Measurements from ENCODE around the gene ADGRG1. TPM values are rescaled to one million over a fixed set of nuclear protein-coding genes. Genes with fewer than 3 reads are reported as not detected.

Gene ADGRG1
- total RNA-seq, 1 experiment from 2014 or later = 2.0 TPM

DNA sequence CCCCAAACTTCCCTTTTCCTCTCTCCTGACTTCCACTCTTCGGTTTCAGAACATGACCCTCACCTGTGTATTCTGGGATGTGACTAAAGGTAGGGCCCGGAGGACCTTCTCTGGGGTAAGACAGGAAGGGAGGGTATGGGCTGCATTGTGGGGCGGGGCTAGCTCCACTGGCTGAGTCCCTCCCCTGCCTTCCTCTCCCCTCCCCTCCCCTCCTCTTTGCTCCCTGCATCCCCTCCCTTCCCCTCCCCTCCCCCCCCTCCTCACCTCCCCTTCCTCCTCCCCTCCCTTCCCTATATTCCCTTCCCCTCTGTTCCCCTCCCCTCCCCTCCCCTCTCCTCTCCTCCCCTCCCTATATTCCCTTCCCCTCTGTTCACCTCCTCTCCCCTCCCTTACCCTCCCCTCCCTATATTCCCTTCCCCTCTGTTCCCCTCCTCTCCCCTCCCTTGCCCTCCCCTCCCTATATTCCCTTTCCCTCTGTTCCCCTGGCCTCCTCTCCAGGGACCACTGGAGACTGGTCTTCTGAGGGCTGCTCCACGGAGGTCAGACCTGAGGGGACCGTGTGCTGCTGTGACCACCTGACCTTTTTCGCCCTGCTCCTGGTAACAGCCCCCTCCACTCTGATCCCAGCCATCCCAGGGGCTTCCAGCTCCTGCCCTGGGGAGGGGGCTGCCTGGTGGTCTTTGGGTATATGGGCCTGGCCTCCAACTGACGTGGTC is 51.5 kb downstream of the ADGRG1 start (continued):
- TF ChIP-seq, protein P1, sequence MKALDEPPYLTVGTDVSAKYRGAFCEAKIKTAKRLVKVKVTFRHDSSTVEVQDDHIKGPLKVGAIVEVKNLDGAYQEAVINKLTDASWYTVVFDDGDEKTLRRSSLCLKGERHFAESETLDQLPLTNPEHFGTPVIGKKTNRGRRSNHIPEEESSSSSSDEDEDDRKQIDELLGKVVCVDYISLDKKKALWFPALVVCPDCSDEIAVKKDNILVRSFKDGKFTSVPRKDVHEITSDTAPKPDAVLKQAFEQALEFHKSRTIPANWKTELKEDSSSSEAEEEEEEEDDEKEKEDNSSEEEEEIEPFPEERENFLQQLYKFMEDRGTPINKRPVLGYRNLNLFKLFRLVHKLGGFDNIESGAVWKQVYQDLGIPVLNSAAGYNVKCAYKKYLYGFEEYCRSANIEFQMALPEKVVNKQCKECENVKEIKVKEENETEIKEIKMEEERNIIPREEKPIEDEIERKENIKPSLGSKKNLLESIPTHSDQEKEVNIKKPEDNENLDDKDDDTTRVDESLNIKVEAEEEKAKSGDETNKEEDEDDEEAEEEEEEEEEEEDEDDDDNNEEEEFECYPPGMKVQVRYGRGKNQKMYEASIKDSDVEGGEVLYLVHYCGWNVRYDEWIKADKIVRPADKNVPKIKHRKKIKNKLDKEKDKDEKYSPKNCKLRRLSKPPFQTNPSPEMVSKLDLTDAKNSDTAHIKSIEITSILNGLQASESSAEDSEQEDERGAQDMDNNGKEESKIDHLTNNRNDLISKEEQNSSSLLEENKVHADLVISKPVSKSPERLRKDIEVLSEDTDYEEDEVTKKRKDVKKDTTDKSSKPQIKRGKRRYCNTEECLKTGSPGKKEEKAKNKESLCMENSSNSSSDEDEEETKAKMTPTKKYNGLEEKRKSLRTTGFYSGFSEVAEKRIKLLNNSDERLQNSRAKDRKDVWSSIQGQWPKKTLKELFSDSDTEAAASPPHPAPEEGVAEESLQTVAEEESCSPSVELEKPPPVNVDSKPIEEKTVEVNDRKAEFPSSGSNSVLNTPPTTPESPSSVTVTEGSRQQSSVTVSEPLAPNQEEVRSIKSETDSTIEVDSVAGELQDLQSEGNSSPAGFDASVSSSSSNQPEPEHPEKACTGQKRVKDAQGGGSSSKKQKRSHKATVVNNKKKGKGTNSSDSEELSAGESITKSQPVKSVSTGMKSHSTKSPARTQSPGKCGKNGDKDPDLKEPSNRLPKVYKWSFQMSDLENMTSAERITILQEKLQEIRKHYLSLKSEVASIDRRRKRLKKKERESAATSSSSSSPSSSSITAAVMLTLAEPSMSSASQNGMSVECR (CRISPR knock-in tag; IDR thresholded peaks at IDR 0.05; ENCODE audit: borderline replicate concordance) = no peak
- no peak for TF ChIP-seq ZNF671 (CRISPR knock-in tag; IDR thresholded peaks at IDR 0.05)
- TF ChIP-seq ZNF219 (CRISPR knock-in tag; IDR thresholded peaks at IDR 0.05; ENCODE audit: borderline replicate concordance) = no peak
- TF ChIP-seq TP53 (CRISPR knock-in tag; IDR thresholded peaks at IDR 0.05) = no peak
- no peak for TF ChIP-seq TEAD1 (CRISPR knock-in tag; IDR thresholded peaks at IDR 0.05)
- no peak for TF ChIP-seq RORB (CRISPR knock-in tag; IDR thresholded peaks at IDR 0.05)
- TF ChIP-seq, protein P2, sequence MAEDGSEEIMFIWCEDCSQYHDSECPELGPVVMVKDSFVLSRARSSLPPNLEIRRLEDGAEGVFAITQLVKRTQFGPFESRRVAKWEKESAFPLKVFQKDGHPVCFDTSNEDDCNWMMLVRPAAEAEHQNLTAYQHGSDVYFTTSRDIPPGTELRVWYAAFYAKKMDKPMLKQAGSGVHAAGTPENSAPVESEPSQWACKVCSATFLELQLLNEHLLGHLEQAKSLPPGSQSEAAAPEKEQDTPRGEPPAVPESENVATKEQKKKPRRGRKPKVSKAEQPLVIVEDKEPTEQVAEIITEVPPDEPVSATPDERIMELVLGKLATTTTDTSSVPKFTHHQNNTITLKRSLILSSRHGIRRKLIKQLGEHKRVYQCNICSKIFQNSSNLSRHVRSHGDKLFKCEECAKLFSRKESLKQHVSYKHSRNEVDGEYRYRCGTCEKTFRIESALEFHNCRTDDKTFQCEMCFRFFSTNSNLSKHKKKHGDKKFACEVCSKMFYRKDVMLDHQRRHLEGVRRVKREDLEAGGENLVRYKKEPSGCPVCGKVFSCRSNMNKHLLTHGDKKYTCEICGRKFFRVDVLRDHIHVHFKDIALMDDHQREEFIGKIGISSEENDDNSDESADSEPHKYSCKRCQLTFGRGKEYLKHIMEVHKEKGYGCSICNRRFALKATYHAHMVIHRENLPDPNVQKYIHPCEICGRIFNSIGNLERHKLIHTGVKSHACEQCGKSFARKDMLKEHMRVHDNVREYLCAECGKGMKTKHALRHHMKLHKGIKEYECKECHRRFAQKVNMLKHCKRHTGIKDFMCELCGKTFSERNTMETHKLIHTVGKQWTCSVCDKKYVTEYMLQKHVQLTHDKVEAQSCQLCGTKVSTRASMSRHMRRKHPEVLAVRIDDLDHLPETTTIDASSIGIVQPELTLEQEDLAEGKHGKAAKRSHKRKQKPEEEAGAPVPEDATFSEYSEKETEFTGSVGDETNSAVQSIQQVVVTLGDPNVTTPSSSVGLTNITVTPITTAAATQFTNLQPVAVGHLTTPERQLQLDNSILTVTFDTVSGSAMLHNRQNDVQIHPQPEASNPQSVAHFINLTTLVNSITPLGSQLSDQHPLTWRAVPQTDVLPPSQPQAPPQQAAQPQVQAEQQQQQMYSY (CRISPR knock-in tag; IDR thresholded peaks at IDR 0.05) = no peak

DNA sequence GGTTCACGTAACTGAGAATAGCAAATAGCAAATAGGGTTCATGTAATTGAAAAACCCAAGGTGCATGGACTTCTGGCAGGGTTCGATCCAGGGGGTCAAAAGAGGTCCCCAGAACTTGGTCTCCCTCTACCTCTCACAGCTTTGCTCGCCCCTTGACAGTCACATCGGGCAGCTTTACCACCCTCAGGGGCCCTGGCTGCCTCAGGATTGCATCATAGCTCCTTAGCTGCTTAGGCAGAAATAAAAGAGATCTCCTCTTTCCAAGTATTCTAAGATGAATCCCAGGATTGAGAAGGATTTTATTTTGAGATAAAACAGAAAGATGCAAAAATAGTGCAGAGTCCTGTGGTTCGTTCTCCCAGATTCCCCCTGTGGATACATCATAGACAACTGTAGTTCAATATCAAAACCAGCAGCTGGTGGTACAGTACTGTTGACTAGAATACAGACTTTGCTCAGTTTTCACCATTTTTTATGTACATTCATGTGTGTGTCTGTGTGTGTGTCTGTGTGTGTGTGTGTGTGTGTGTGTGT is 52.5 kb downstream of the ADGRG1 start:
- Mint-ChIP-seq H3K4me1 (peaks cover 37% of the 10 kb centered on the region), H3K27me3 (ENCODE audit: low read depth) (no peaks in the 10 kb centered on the region; the same call in 1 of the 2 replicates), H3K4me3 (no peak overlapping the region), H3K36me3 (no peaks in the 10 kb centered on the region), H3K27ac (no peak overlapping the region), H3K9me3 (no peaks in the 10 kb centered on the region)
- ATAC-seq = no peak
- ChIA-PET POLR2A (no interaction called here), CTCF (interaction anchor here (0.6 to 1.2 kb wide), 5 partner anchors 13 to 171 kb away, joined by 3 to 6 read pairs (median 4); no protein-coding TSS in a partner anchor)
- DNase-seq (ENCODE audit: low spot score) = no peak
- TF ChIP-seq, protein P3, sequence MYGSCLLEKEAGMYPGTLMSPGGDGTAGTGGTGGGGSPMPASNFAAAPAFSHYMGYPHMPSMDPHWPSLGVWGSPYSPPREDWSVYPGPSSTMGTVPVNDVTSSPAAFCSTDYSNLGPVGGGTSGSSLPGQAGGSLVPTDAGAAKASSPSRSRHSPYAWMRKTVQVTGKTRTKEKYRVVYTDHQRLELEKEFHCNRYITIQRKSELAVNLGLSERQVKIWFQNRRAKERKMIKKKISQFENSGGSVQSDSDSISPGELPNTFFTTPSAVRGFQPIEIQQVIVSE (CRISPR knock-in tag; IDR thresholded peaks at IDR 0.05; ENCODE audit: borderline replicate concordance) = no peak
- no peak for TF ChIP-seq RORB (CRISPR knock-in tag; IDR thresholded peaks at IDR 0.05)
- TF ChIP-seq OVOL2 (CRISPR knock-in tag; IDR thresholded peaks at IDR 0.05; ENCODE audit: borderline replicate concordance) = no peak
- no peak for TF ChIP-seq KAT7 (CRISPR knock-in tag; IDR thresholded peaks at IDR 0.05; ENCODE audit: borderline replicate concordance)
- TF ChIP-seq, protein P4, sequence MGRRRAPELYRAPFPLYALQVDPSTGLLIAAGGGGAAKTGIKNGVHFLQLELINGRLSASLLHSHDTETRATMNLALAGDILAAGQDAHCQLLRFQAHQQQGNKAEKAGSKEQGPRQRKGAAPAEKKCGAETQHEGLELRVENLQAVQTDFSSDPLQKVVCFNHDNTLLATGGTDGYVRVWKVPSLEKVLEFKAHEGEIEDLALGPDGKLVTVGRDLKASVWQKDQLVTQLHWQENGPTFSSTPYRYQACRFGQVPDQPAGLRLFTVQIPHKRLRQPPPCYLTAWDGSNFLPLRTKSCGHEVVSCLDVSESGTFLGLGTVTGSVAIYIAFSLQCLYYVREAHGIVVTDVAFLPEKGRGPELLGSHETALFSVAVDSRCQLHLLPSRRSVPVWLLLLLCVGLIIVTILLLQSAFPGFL (CRISPR knock-in tag; IDR thresholded peaks at IDR 0.05; ENCODE audit: borderline replicate concordance) = no peak
- TF ChIP-seq, protein P5, sequence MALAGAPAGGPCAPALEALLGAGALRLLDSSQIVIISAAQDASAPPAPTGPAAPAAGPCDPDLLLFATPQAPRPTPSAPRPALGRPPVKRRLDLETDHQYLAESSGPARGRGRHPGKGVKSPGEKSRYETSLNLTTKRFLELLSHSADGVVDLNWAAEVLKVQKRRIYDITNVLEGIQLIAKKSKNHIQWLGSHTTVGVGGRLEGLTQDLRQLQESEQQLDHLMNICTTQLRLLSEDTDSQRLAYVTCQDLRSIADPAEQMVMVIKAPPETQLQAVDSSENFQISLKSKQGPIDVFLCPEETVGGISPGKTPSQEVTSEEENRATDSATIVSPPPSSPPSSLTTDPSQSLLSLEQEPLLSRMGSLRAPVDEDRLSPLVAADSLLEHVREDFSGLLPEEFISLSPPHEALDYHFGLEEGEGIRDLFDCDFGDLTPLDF (CRISPR knock-in tag; IDR thresholded peaks at IDR 0.05) = no peak
- TF ChIP-seq, protein P6, sequence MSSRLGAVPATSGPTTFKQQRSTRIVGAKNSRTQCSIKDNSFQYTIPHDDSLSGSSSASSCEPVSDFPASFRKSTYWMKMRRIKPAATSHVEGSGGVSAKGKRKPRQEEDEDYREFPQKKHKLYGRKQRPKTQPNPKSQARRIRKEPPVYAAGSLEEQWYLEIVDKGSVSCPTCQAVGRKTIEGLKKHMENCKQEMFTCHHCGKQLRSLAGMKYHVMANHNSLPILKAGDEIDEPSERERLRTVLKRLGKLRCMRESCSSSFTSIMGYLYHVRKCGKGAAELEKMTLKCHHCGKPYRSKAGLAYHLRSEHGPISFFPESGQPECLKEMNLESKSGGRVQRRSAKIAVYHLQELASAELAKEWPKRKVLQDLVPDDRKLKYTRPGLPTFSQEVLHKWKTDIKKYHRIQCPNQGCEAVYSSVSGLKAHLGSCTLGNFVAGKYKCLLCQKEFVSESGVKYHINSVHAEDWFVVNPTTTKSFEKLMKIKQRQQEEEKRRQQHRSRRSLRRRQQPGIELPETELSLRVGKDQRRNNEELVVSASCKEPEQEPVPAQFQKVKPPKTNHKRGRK (CRISPR knock-in tag; IDR thresholded peaks at IDR 0.05; ENCODE audit: borderline replicate concordance) = no peak
- TF ChIP-seq GRHL2 (CRISPR knock-in tag; IDR thresholded peaks at IDR 0.05; ENCODE audit: insufficient replicate concordance, severe bottlenecking) = no peak
- no peak for TF ChIP-seq ESRRA (CRISPR knock-in tag; IDR thresholded peaks at IDR 0.05; ENCODE audit: borderline replicate concordance)
- TF ChIP-seq SOX15 (CRISPR knock-in tag; IDR thresholded peaks at IDR 0.05) = no peak
- TF ChIP-seq, protein P7, sequence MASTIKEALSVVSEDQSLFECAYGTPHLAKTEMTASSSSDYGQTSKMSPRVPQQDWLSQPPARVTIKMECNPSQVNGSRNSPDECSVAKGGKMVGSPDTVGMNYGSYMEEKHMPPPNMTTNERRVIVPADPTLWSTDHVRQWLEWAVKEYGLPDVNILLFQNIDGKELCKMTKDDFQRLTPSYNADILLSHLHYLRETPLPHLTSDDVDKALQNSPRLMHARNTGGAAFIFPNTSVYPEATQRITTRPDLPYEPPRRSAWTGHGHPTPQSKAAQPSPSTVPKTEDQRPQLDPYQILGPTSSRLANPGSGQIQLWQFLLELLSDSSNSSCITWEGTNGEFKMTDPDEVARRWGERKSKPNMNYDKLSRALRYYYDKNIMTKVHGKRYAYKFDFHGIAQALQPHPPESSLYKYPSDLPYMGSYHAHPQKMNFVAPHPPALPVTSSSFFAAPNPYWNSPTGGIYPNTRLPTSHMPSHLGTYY (CRISPR knock-in tag; IDR thresholded peaks at IDR 0.05) = no peak
- TF ChIP-seq, protein P8, sequence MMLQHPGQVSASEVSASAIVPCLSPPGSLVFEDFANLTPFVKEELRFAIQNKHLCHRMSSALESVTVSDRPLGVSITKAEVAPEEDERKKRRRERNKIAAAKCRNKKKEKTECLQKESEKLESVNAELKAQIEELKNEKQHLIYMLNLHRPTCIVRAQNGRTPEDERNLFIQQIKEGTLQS (CRISPR knock-in tag; conservative IDR thresholded peaks at IDR 0.05) = no peak
- TF ChIP-seq NR2C2 (CRISPR knock-in tag; IDR thresholded peaks at IDR 0.05) = no peak
- no peak for TF ChIP-seq NFATC4 (CRISPR knock-in tag; IDR thresholded peaks at IDR 0.05)
